HG03095 (cell line): Measurements from ENCODE around the gene KIAA0408.
A peak's percentile ranks its signal among the peaks of the same experiment; 100 is the strongest.
"Not testable (repeated sequence)": the region's sequence is repeated elsewhere in the genome, so short reads cannot be mapped to it uniquely, and the experiment has no call there.

Source experiments
- ATAC-seq: cut with Tn5 transposase; IDR thresholded peaks from one replicate; pipeline ENCODE4 v1.9.1; 2021; ENCODE audit warnings: moderate library complexity; ENCODE audit not compliant: unreplicated experiment

The KIAA0408 gene

DNA sequence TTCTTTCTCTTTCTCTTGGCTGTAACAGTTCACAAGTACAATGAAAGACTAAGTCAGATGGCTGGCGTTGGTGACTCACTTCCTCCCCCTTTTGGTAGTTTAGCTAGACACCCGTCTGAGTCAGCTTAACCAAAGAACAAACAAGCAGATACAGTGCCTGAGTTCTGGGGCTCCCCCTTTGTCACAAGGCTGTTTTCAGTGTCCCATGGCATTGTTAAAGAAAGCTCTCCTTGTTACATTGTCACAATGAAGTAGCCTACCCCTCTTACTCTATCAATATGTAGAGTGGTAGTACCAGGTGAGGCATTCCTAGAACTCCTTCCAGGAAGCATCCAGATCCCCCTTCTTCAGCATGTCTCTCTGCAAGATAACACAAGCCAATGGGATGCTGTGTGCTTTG lies 38.6 kb downstream of the KIAA0408 start:
- peak; percentile 100 for ATAC-seq

- no peak for ATAC-seq
Observed at GRCh38 chr6:127415096-127415495, 44.1 kb downstream of the KIAA0408 start.

DNA sequence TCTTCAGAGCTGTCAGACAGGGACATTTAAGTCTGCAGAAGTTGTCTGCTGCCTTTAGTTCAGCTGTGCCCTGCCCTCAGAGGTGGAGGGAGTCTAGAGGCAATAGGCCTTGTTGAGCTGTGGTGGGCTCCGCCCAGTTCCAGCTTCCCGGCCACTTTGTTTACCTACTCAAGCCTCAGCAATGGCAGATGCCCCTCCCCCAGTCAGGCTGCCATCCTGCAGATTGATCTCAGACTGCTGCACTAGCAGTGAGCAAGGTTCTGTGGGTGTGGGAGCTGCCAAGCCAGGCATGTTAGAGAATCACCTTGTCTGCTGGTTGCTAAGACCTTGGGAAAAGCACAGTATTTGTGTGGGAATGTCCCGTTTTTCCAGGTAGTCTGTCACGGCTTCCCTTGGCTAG lies 46.1 kb downstream of the KIAA0408 start:
- not testable (repeated sequence) for ATAC-seq

- ATAC-seq, result not testable (repeated sequence)
Observed at GRCh38 chr6:127412016-127412415, 47.2 kb downstream of the KIAA0408 start.
